DMS53 treated with DMSO at 0.1 percent for 48 hours (cell line): Measurements from ENCODE around the gene RPTN.
"Not testable (repeated sequence)": the region's sequence is repeated elsewhere in the genome, so short reads cannot be mapped to it uniquely, and the experiment has no call there.

Source experiments
- DNase-seq: peaks from one replicate; lab custom pipeline; 2025; ENCODE audit not compliant: unreplicated experiment; lab: John Stamatoyannopoulos, UW

The RPTN gene

GRCh38 chr1:152165286-152166077, 6.5 kb upstream of the RPTN start:
- DNase-seq: no peak

- no peak for DNase-seq
These were observed 5.6 kb upstream of the RPTN start for GRCh38 chr1:152164517-152165136.

- no peak for DNase-seq
These were observed 3.9 kb upstream of the RPTN start for GRCh38 chr1:152162792-152163463.

- DNase-seq: no peak
These were observed 1.5 kb upstream of the RPTN start for GRCh38 chr1:152160576-152160975.

- DNase-seq: no peak
These were observed 5.0 kb downstream of the RPTN start for GRCh38 chr1:152153996-152154395.

GRCh38 chr1:152151646-152152045, 7.4 kb downstream of the RPTN start:
- no peak for DNase-seq

- no peak for DNase-seq
These were observed 10.0 kb downstream of the RPTN start for GRCh38 chr1:152148981-152149380.

GRCh38 chr1:152148051-152148450, 11.0 kb downstream of the RPTN start:
- no peak for DNase-seq

- DNase-seq: no peak
These were observed 13.3 kb downstream of the RPTN start for GRCh38 chr1:152145769-152146168.

GRCh38 chr1:152144674-152145183, 14.3 kb downstream of the RPTN start:
- DNase-seq: not testable (repeated sequence)

- DNase-seq: no peak
These were observed 15.7 kb downstream of the RPTN start for GRCh38 chr1:152143150-152143887.

- peak; percentile 37 for DNase-seq
These were observed 16.9 kb downstream of the RPTN start for GRCh38 chr1:152141971-152142584.

GRCh38 chr1:152137215-152137614, 21.8 kb downstream of the RPTN start:
- no peak for DNase-seq

GRCh38 chr1:152130186-152130585, 28.8 kb downstream of the RPTN start:
- no peak for DNase-seq

- no peak for DNase-seq
These were observed 31.4 kb downstream of the RPTN start for GRCh38 chr1:152127673-152128072.

GRCh38 chr1:152125834-152126443, 33.1 kb downstream of the RPTN start:
- no peak for DNase-seq

GRCh38 chr1:152118915-152119314, 40.1 kb downstream of the RPTN start:
- no peak for DNase-seq

- no peak for DNase-seq
These were observed 43.7 kb downstream of the RPTN start, which contains the start of gene TCHH for GRCh38 chr1:152115344-152115743. Gene TCHH (minus strand): TSS chr1:152115444. CDS start chr1:152114080, 1,364 bp downstream.

- no peak for DNase-seq
These were observed 46.1 kb downstream of the RPTN start for GRCh38 chr1:152112885-152113432.
